ENCODE results near the gene POU2F3.

POU2F3 gene

DNA sequence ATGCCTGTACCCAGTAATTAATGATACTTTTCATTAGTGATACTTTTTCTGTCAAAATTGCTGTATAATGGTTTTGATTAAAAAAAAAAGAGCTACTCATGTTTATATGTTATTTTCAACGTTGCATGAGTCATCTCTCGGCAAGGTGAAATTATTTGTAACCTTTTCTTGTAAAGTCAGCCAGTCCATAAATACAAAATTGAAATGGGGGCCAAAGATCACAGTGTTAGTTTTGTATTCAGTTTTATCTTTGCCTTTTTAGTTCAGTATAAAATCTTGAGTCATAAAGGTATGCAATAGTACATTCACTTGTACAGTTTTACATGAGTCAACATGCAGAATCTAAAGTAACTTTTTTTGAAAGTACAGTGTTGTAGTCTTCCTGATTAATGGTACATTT lies 100.6 kb downstream of the POU2F3 start:
- DNase-seq (ENCODE audit: low spot score) = no peak

DNA sequence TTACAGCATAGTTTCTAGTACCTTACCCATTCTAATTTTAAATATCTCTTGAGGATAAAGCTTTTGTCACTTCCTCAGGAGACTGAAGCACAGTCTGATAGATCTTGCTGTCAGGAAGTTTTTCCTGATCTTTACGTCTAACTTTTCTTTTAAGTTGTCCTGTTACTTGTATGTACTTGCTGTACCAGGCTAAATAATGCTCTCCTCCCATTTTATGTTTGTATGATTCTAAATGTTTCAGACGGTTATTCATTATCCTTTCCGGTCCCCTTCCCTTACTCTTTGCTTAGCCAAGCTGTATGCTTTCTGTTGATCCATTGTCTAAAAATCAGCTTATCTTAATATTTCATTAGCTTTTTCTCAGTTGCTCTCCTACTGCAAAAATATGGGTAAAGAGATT lies 102.3 kb downstream of the POU2F3 start:
- DNase-seq (ENCODE audit: low spot score) = no peak

DNA sequence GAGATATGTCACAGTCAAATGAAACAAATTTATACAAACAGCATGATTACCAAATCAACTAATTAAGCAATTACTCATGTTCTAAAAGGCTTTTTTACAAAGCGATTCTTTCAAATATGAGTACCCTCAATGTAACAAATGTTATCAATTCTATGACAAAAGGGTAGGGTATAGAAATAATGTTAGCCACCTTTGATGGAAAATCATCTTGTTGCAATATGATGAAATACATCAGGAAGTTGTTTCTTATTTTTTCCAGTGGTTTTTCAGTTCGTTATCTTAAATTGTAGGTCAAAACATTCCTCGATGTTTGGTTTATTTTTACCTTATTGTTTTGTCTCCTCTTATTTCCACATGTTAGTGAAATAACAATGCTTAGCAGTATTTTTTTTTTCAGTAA lies 102.7 kb downstream of the POU2F3 start:
- no peak for DNase-seq (ENCODE audit: low spot score)

DNA sequence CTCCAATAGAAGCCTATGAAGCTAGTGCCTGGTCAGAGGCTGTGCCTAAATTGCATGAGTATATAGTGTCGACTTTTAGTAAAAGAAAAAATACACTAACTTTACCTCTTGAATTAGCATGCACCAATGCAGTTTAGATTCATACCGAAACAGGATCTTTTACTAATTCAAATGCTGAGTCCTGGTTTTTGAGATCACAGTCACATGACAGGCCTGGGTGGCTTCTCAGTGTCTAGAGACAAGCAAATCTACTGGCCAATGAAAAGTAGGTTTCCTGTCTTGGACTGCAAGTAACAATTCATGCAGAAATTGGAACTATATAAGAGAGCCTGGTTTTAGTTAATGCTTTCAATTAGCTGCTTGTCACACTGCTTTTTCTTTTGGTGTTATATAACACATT lies 103.5 kb downstream of the POU2F3 start:
- DNase-seq (ENCODE audit: low spot score) = no peak

DNA sequence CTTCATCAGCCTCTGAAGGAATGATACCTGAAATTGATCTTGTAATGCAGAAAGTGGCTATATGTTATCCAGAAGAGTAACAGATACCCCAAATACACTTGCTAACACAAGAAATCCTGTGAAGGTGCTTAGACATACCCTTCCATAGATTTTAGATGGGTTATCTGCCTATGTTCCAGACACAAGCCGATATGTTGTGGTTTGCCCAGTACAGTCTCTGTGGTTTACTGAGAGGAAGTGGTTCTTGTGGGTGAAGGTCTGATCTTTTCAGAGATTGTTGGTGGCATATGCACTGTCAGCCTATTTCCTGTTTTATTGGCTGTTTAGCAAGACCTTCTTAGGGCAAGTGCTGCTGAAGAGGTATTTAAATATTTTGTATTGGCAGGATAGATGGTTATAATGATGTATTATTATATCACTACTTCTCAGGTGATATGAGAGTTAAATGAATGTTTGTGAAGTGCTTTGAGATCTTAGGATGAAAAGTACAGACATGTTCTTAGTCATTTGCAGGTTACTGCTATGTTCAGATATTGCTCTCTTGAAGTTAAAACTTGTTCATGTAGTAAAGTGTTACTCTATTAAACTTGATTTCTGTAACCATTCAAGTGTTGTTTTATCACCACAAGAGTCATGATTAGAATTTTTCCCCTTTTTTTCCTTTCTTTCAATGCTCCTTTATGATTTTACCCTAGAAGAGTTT lies 104.5 kb downstream of the POU2F3 start:
- DNase-seq (ENCODE audit: low spot score) = no peak

DNA sequence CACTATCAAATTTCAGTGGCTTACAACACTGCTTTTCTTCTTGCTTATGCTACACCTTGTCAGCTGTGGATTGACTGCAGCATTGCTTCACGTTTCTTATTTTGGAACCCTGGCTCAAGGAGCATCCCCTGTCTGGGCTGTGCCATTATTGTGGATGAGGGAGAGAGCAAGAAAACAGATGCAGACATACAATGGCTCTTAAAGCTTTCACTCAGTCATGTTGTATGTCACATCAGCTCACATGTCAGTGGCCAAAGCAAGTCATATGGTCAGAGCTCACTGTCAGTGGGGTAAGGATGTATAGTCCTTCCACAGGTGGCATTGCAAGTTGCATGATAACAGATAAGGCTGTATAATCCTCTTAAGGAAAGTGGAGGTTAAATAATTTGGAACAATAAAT lies 106.3 kb downstream of the POU2F3 start:
- DNase-seq (ENCODE audit: low spot score) = no peak

DNA sequence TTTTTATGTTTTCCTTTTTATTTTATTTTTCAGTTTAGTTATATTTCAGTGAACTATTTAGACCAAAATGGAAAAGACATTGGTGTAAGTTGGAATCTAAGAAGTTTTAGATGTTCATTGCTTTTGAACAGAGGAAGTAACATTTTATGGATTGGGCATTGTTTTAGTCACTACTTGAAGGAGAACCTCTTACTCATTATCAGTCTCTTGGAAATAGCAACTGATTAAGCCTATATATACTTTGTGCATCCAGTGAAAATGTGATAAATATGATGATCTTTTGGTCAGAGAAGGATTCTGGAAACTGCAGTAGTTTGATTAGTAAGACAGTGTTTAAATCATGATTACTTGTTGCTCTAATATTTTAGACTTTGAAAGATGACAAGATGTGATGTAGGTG lies 110.7 kb downstream of the POU2F3 start:
- no peak for DNase-seq (ENCODE audit: low spot score)

DNA sequence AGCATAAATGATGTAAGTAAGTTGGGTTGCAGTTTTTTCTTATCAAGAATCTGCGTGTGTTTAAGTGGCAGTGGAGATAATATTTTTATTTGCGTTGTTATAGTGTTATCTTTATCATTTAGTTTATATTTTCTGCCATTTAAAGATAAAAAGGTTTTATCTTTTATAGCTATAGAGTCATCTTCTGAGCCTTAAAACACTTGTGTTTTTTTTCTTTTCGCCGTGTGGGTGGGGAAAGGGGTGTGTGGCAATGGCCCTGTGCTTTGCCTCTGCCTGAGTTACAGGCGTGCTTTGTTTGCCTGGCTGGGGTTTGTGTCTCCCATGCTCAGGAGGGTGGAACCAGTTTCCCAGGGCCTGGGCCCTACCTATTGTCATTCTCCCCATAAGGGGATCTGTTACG lies 112.5 kb downstream of the POU2F3 start:
- DNase-seq (ENCODE audit: low spot score) = no peak

DNA sequence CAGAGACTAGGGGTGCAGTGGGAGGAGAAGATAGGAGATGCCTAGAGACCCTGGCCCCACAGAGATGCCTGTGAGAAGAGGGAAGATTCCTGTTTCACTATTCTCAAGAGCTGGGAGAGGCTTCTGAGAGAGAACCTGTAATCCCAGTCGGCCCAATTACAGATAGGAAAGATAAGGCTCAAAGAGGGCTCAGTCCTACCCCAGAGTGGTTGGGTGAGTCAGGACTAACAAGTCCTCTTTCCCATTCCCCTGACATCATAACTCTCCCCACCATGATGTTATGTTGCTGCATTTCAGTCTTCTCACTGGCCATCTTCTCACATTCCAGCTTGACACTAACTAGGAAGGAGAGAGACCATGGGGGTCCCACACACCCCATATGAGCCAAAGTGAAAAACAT lies 114.1 kb downstream of the POU2F3 start:
- DNase-seq (ENCODE audit: low spot score) = no peak

DNA sequence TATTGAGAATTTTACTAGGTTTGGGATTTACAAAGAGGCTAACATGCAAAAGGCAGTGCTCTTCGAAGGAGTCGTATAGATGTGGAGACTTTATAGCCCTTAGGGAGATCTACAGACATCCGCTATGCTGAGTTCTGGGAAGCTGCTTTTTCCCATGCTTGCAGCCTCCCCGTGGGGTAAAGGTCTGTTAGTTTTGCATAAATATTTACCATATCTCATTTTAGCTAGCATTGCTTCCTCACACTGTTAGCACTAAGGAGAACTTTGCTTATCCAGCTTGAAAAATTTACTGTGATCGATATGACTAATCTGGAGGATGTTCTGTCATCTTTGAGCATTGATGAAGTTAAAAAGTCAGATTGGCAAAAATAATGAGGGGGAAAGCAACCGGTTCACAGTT lies 114.8 kb downstream of the POU2F3 start:
- no peak for DNase-seq (ENCODE audit: low spot score)

DNA sequence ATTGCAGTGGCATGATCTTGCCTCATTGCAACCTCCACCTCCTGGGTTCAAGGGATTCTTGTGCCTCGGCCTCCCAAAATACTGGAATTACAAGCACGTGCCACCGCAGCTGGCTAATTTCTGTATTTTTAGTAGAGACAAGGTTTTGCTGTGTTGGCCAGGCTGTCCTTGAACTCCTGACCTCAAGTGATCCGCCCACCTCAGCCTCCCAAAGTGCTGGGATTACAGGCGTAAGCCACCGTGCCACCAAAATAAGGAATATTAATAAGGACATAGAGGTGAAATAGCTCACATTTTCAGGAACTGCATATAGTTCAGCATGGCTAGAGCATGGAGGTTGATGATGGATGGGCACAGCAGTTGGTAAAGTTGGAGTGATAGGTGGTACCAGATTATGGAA lies 117.7 kb downstream of the POU2F3 start:
- no peak for DNase-seq (ENCODE audit: low spot score)

DNA sequence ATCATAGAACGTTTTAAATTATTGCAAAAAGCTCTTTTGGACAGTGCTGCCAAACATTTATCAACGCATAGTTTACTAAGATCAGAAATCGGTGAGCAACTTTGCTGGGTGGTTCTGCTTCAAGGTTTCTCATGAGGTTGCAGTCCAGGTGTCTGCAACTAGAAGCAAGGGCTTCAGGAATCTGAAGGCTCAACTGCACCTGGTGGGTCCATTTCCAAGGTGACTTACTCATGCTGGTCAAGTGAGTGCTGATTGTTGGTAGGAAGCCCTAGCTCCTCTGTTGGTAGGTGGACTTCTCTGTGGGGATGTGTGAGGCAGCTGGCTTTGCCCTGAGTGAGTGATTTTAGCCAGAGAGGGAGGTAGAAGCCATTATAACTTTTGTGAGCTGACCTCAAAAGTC lies 118.8 kb downstream of the POU2F3 start:
- DNase-seq (ENCODE audit: low spot score) = no peak

DNA sequence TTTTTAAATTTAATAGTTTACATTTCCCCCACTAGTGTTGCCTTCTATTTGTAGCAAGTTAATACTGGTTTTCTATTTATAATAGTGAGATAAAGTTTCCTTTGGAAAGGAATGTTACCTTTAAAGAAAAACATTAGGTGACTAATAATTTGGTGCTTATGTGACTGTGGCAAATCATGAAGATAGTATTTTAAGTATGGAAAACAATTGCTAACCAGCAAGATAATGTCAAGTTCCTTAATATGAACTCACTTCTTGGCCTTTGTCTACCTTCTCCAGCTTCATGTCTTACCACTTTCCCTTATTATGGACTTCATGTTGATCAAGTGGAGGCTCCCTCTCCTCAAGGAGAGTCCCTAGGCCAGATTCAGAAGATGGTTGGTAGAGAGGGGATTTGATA lies 123.5 kb downstream of the POU2F3 start:
- no peak for DNase-seq (ENCODE audit: low spot score)

DNA sequence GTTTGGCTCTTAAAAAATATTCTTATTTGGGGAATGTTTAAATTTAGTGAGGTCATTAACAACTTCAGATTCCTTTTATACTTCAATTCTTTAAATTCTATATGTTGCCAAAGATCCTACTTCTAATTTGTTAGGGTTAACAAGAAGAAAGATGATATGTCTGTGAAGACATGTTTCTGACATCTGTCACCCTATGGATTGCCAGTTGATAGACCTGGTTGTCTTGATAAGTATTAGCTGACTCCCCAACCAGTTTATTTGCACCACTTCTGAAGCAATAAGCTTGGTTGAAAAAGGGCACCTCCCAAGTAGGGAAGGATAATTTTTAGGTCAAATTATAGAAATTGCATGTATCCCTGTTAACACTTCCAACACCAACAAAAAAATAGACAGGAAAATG lies 125.6 kb downstream of the POU2F3 start:
- DNase-seq (ENCODE audit: low spot score) = no peak

All from AG08396 (cell line).